ENCODE data around the gene RAMP1.

The RAMP1 gene

DNA sequence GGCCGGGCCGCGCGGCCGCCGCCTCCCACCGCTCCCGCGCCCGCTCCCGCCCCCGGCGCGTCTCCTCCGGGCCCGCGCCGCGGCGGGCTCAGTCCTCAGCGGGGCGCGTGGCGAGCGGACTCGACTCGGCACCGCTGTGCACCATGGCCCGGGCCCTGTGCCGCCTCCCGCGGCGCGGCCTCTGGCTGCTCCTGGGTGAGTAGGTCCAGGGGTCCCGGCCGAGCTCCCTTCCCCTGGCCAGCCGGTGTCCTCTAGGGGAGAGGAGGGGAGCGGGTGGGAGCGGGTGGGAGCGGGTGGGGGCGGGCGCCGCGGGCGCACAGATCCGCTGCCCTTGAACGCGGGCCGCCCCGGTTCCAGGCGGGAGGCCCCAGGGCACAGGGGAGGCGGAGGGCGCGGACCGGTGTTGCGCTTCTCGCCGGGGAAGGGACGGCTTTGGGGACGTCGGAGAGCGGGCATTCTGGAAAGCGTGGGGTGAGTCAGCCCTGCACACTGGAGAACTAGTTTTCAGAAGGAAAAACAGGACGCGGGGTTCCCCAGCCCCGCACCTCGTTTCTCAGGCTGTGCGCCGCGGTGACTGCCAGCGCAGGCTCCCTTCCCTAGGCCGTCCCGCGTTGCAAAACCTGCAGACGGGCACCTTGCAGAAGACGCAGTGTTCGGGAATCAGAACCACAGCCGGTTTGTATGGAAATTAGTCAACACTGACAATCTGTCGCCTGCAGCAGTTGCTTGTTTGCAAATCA, at the start of gene RAMP1:
RAMP1 (plus strand) TSS at position 91 of the 740 bp plus-strand sequence; CDS start at position 144, 53 bp downstream.
- H3K4me1 ChIP-seq: peaks cover 0 to 43% (median 34%) of the 10 kb centered on the region in 4 donors
- H3K9me3 ChIP-seq: no peaks in the 10 kb centered on the region
- H3K36me3 ChIP-seq: no peaks in the 10 kb centered on the region
- intact Hi-C loops (cut with DNase I; ENCODE audit: low total_unique reads): loop anchor here (2.0 to 10.0 kb wide), 6 partner anchors 38 to 403 kb away; partner anchors contain the start of genes KLHL30, SCLY and UBE2F
- peak within 1 kb of the TSS; percentile 92 to 95 for H3K27ac ChIP-seq
- no peak for DNase-seq
- TF ChIP-seq, protein P1, sequence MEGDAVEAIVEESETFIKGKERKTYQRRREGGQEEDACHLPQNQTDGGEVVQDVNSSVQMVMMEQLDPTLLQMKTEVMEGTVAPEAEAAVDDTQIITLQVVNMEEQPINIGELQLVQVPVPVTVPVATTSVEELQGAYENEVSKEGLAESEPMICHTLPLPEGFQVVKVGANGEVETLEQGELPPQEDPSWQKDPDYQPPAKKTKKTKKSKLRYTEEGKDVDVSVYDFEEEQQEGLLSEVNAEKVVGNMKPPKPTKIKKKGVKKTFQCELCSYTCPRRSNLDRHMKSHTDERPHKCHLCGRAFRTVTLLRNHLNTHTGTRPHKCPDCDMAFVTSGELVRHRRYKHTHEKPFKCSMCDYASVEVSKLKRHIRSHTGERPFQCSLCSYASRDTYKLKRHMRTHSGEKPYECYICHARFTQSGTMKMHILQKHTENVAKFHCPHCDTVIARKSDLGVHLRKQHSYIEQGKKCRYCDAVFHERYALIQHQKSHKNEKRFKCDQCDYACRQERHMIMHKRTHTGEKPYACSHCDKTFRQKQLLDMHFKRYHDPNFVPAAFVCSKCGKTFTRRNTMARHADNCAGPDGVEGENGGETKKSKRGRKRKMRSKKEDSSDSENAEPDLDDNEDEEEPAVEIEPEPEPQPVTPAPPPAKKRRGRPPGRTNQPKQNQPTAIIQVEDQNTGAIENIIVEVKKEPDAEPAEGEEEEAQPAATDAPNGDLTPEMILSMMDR (IDR thresholded peaks at IDR 0.05): peak in 1 of 2 experiments; percentile 10
- H3K4me3 ChIP-seq: peak within 1 kb of the TSS; percentile 76 to 85
- no peaks in the 10 kb centered on the region for H3K27me3 ChIP-seq

DNA sequence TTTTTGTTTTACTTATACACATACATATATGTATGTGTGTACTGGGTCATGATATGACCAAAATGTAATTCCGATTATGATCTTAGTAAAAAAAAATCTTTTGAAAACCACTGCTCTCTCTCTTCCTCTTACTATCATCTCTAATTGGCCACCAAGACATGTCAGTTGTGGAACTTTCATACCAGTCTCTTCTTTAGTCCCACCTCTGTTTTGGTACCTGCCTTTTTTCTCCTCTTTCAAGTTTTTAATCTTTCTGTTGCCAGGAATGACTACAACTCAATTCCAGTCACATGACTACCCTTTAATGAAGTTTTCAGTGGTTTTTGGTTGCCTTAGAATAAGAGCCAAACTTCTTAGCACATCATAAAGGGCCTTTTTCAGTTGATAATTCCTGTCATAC, 43.8 kb upstream of the RAMP1 start:
- Histone ChIP-seq H3K4me3 (no peak overlapping the region), H3K27me3 (no peaks in the 10 kb centered on the region), H3K36me3 (no peaks in the 10 kb centered on the region), H3K27ac (no peak overlapping the region), H3K9me3 (no peaks in the 10 kb centered on the region), H3K4me1 (no peaks in the 10 kb centered on the region)
- no peak for DNase-seq
- TF ChIP-seq, protein P1 (IDR thresholded peaks at IDR 0.05): no peak
- intact Hi-C loops (cut with DNase I; ENCODE audit: low total_unique reads): no loop called here

DNA sequence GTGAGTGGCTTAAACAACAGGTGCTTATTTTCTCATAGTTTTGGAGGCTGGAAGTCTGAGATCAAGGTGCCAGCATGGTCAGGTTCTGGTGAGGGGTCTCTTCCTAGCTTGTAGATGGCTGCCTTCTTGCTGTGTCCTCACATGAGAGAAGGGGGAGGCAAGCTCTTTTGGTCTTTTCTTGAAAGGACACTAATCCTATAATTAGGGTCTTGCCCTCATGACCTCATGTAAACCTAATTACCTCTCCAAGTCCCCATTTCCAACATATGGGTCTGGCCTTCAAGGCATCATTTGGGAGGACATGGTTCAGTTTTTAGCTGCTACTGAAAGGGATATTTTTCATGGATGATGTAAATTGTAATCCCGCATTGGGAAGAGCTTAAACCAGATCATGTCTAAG, 42.9 kb upstream of the RAMP1 start:
- no peaks in the 10 kb centered on the region for H3K27me3 ChIP-seq
- DNase-seq: no peak
- TF ChIP-seq, protein P1 (IDR thresholded peaks at IDR 0.05): no peak
- no peak overlapping the region for H3K27ac ChIP-seq
- H3K36me3 ChIP-seq: no peaks in the 10 kb centered on the region
- no peaks in the 10 kb centered on the region for H3K4me1 ChIP-seq
- H3K4me3 ChIP-seq: no peak overlapping the region
- intact Hi-C loops (cut with DNase I; ENCODE audit: low total_unique reads): no loop called here
- no peaks in the 10 kb centered on the region for H3K9me3 ChIP-seq

DNA sequence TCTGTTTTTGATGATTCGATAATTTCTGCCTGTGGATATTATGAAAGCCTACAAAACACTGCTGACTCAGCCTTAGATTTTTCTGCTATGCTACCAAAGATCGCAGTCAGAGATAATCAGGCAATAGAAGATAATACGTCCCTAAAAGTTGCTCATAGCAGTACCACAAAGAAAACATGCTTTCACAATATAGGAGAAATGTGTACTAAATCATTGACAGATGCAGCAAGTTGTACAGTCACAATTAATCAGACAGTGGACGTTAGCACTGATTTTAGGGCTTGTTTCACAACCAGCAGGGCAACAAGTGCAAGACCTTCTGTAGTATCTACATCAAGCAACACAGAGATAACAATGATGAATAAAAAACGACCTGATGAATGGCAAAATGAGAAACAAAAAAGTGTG, 41.4 kb upstream of the RAMP1 start:
- H3K9me3 ChIP-seq: no peaks in the 10 kb centered on the region
- DNase-seq: no peak
- H3K27ac ChIP-seq: no peak overlapping the region
- no peaks in the 10 kb centered on the region for H3K36me3 ChIP-seq
- H3K4me3 ChIP-seq: no peak overlapping the region
- intact Hi-C loops (cut with DNase I; ENCODE audit: low total_unique reads): no loop called here
- TF ChIP-seq, protein P1 (IDR thresholded peaks at IDR 0.05): no peak
- H3K27me3 ChIP-seq: no peaks in the 10 kb centered on the region
- no peaks in the 10 kb centered on the region for H3K4me1 ChIP-seq

DNA sequence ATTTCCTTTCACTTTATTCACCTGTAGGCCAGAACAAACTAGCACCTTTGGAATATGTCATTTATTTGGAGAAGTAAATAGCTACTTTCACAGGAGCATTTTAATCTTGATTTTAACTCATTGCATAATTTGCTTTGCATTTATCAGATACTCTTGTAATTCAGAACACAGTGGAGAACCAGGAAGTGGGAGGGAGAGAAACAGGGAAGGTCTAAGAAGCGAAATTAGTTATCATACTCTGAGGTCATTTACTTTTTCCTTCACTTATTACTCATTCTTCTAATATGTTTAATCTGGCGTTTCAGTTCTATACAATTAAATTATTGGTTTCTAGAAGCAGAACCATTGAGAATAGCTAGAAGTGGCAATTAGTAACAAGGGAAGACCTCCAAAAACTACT, 40.2 kb upstream of the RAMP1 start:
- intact Hi-C loops (cut with DNase I; ENCODE audit: low total_unique reads): no loop called here
- no peaks in the 10 kb centered on the region for H3K27me3 ChIP-seq
- H3K27ac ChIP-seq: no peak overlapping the region
- H3K4me3 ChIP-seq: no peak overlapping the region
- no peaks in the 10 kb centered on the region for H3K36me3 ChIP-seq
- TF ChIP-seq, protein P1 (IDR thresholded peaks at IDR 0.05): no peak
- no peaks in the 10 kb centered on the region for H3K9me3 ChIP-seq
- DNase-seq: no peak
- H3K4me1 ChIP-seq: no peaks in the 10 kb centered on the region
